HG03460 (cell line): ENCODE data around the gene ZNF831.

Experiments used
- ATAC-seq: cut with Tn5 transposase; IDR thresholded peaks from one replicate; pipeline ENCODE4 v1.9.1; 2021; ENCODE audit not compliant: unreplicated experiment

Gene ZNF831

DNA sequence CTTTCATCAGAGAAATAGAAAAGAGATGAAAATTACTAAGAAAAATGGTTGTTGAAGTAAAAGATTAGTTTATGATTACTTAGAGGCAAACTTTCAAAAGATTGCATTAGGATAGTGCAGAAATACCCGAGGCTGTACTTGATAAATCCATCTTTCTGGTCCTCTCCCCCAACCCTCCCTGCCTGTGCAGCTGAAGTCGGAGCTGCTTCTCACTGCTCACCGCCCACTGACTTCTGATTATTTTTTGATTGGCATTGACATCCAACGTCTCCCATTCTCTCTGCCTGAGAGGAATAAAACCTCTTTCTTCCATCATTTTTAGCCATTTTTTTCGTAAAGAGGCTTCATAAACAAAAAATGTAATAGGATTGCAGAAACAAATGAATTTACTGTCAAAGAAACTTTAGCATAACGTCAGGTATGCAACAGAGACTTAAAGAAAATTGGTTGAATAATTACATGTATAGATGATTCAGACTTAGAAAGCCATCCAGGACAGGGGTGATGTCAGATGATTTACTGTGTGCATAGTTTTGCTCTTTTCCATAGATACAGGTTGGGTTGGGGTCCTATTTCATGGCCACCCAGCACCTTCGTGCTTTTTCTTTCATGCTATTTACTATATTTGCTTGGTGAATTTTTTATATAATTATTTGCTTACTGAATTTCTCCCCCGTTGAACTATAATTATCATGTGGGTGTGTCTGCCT lies 83.2 kb downstream of the ZNF831 start:
- ATAC-seq = no peak

- no peak for ATAC-seq
Measured at GRCh38 chr20:59247731-59248684, 84.4 kb downstream of the ZNF831 start.

DNA sequence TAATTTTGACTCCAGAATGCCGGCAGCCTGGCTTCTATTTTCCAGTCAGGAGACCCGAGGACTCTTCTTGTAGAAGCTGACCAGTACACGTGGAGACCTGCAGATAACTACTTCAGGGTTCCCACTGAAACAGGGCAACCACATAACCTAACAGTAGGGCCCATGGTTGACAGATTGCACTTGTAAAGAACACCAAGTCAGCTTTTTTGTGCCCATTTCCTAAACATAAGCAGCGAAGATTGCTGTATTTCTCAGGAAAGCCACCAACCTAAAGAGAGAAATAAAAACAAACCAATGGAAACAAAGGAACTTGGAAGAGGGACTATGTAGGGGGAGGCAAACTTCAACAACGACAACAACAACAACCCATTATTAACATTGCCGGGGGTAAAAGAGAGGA lies 86.7 kb downstream of the ZNF831 start:
- no peak for ATAC-seq

GRCh38 chr20:59253325-59253724 lies 89.7 kb downstream of the ZNF831 start:
- ATAC-seq = no peak

GRCh38 chr20:59253779-59254319 lies 90.2 kb downstream of the ZNF831 start:
- ATAC-seq = no peak

DNA sequence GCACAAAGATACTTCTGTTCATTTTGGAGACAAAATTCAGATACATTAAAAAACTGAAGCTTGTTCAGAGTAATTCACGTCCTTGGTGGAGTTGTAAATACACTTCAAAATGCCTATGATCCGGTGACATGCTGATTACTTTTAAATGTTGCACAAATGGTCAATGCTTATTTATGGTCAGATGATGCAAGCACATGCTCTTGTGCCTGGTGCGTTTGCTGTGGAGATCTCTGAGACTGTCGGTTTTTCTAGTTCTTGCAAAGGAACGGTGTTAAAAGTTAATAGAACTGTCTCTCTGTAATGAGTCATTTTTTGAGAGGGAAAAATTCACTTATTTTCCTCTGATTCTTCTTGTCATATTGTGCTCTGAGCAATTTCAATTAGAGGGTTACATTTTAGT lies 91.6 kb downstream of the ZNF831 start:
- no peak for ATAC-seq

- ATAC-seq = no peak
Measured at GRCh38 chr20:59258221-59258621, 94.6 kb downstream of the ZNF831 start.

DNA sequence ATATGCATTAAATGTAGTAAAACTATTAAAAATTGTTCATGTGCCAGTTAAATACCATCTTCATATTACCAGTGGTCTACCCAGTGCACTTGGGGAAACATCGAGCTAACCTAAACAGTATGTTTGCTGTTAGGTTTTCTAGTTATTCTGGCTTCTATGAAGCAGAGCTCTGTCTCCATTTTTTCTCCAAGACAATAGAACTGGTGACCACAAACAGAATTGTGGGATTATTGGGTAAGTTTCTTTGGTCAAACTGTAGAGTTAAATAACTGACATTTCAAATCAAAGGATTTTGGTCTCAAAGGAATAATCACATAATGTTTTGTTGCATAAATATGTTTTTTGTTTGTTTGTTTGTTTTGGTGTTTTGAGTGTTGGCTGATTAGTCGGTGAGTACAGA lies 96.3 kb downstream of the ZNF831 start:
- no peak for ATAC-seq

DNA sequence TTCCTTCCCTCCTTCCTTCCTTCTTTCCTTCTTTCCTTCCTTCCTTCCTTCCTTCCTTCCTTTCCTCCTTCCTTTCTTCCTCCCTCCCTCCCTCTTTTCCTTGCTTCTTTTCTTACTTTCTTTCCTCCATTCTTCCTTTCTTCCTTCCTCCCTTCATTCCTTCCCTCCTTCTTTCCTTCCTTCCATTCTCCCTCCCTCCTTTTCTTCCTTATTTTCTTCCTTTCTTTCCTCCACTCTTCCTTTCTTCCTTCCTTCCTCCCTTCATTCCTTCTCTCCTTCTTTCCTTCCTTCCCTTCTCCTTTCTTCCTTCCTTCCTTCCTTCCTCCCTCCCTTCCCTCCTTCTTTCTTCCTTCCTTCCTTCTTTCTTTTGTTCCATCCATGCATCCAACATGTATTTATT lies 101.7 kb downstream of the ZNF831 start:
- no peak for ATAC-seq

DNA sequence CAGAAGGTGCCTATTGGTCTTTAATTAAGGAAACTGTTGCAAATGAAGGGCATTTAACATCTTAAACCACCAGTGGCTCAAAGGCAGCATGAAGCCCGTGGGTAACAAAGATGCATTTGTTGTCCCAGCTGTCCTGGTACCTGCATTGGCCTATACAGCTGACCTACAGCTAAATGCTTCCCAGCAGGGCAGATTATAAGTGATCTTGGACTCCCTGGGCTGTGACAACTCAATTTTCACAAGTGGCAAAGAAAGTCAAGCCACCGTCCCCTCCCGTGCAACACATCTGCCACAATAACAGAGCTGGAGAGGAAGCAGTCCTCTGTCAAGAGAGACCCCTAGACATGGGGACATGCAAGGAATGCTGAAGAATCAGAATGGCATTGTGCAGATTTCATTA lies 105.2 kb downstream of the ZNF831 start:
- ATAC-seq = no peak

DNA sequence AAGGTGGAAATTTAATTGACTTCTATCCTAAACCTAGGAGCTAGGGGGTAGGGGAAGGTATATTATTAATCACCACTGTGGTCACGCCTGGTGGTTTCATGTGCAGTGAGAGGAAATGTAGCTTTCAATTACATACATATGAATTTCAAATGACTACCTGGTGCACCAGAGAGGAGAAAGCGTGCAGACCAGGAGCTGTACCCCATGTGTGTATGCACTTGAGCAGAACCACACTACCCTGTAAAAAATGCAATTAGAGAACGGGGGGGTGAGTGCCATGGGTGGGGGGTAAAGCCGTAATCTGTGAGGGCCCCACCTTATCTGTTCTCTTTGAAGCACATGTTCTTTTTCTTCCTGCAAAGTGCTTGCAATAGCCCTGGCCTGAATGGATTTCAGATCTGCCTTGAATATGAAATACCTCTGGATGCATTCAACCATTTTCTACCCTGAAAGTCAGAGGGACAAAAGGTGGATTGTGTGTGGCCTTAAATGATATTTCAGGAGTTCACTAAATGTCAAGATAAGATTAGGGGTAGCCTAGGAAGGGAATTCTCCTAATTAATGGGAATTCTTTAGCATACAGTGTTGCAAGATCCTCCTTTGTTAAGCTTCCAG lies 105.9 kb downstream of the ZNF831 start:
- ATAC-seq = no peak

DNA sequence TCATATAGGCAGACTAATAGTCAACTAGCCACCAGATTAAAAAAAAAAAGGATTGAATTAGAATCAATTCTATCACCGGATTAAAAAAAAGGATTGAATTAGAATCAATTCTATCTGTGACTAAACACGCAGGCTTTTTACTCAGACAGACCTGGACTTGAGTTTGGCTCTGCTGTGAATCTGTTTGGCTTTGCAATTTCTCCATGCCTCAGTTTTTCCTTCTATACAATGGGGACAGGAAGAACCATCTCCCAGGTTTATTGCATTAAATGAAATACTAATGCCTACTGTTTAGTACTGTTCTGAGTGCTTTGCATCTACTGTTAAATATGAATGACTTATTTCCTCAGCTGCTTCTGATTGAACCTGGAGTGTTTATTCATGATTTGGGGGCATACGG lies 106.8 kb downstream of the ZNF831 start:
- no peak for ATAC-seq

DNA sequence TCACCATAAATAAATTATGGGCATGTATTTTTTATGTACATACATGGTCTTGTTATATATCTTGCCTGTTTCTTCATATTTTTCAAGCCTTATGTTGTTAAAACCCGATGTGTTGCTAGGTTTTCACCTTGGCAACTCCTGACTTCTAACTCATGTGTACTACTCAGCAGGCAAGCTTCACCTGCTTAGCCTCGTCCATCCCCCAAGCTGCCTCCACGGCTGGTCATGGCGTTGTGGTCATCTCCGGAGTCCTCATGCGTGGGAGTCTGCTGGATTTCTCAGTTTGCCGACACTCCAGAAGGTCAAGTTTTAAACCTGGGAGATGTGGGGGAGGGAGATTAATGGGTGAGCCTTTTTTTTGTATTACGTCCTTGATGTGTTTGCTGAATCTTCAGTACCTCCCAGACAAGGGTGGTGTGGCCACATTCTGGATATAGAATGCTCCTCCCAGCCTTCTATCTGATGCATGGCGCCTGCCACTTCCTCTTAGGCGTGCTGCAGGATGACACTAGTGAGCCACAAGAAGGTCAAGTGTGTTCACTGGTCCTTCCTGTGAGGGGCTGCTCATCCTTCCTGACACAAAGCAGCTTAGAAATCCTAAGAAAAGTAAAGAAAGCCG lies 110.2 kb downstream of the ZNF831 start:
- ATAC-seq = no peak

- ATAC-seq = no peak
Measured at GRCh38 chr20:59276938-59277337, 113.3 kb downstream of the ZNF831 start.

DNA sequence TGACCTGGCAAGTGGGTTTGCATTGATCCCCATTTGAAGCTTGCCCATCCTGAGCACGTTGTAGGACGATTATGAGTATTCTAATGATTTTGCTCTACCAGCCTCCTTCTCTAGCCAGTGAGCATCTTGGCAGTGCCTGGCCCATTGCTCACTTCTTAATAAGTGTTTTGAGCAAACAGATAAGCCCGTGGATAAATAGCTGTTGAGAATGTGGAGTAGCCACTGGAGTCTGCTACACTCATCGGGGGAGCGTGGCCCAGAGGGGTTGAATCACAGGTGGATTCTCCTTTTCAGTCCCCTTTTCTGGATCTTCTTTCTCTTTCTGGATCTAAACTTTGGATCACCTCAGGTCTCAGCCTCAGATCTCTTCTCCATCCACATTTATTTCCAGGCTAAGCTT lies 120.8 kb downstream of the ZNF831 start:
- no peak for ATAC-seq

- ATAC-seq = no peak
Measured at GRCh38 chr20:59289994-59290393, 126.4 kb downstream of the ZNF831 start.

DNA sequence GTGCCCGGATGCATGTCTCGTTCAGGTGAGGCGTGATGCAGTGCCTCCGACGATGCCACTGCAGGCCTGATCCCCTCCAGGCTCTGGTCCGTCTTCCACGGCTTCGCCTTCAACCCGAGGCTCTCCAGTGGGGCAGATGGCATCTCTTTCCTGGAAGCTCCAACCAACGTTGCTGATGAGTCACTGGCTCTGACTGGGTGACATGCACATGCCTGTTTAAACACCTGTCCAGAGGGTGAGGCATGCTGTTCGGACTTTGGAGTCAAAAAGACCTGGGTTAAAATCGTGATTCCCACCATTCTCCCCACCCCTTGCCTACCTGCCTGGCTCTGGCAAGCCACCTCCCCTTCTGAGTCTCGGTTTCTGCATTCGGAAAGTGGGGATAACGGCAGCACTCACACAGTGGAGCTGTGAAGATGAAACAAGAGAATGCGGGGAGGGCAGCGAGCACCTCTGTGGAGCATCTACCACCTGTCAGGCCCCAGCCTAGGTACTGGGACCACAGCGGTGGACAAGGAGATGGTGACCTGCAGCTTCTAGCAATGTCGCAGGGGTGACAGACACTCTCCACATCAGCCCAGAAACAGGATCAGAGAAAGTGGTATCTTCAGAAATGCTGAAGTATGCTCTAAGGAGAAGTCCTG lies 128.2 kb downstream of the ZNF831 start:
- no peak for ATAC-seq

- ATAC-seq = no peak
Measured at GRCh38 chr20:59295531-59295930, 131.9 kb downstream of the ZNF831 start.

- no peak for ATAC-seq
Measured at GRCh38 chr20:59297686-59298085, 134.1 kb downstream of the ZNF831 start.

DNA sequence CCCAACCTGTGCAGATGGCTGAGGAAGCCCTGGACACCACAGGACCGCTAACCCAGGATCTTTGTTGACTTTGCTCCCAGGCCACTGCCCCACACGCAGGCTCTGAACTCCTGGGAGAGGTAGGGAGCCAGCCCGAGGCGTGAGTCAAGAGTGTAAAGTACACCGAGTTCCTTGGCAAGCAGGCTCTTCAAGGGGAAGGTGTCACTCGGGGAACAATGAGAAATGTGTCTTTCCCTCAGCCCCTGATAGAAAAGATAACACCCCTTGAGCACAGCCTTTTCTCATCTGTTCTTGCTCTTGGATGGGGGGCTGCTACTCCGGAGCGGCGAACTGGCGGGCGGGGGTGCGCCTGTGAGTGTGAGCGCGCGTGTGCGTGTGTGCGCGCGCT lies 136.3 kb downstream of the ZNF831 start:
- no peak for ATAC-seq
